BLaER1 treated with 17β-estradiol and CSF1 and Interleukin-3, amounts not matched to agents 10 nM and 100 nM (cell line): ENCODE measurements around the gene CD63.

Experiments
- H3K27ac ChIP-seq, 11 experiments: shearing (Covaris generic); formaldehyde crosslinking; 2 replicates each; pipeline ENCODE4 v1.8.1; 2022
- H3K27me3 ChIP-seq, 11 experiments: shearing (Covaris generic); formaldehyde crosslinking; 2 replicates each; pipeline ENCODE4 v1.8.1; 2022
- H3K36me3 ChIP-seq, 11 experiments: shearing (Covaris generic); formaldehyde crosslinking; 2 replicates each; pipeline ENCODE4 v1.8.1; 2022
- H3K4me1 ChIP-seq, 10 experiments: shearing (Covaris generic); formaldehyde crosslinking; 2 replicates each; pipeline ENCODE4 v1.8.1; 2022
- H3K4me2 ChIP-seq, 11 experiments: shearing (Covaris generic); formaldehyde crosslinking; 2 replicates each; pipeline ENCODE4 v1.8.1; 2022
- H3K4me3 ChIP-seq, 10 experiments: shearing (Covaris generic); formaldehyde crosslinking; 2 replicates each; pipeline ENCODE4 v1.8.1; 2022
- H3K9ac ChIP-seq, 11 experiments: shearing (Covaris generic); formaldehyde crosslinking; 2 replicates each; pipeline ENCODE4 v1.8.1; 2022
- H3K9me3 ChIP-seq, 11 experiments: shearing (Covaris generic); formaldehyde crosslinking; replicated peaks in 1 of 11; 2 replicates each; pipeline ENCODE4 v1.8.1; 2022
- H4K20me1 ChIP-seq, 11 experiments: shearing (Covaris generic); formaldehyde crosslinking; 2 replicates each; pipeline ENCODE4 v1.8.1; 2022
- Cebpa-rat ChIP-seq, 11 experiments: shearing (Covaris generic); IDR thresholded peaks; 2 replicates each; pipeline ENCODE4 v1.8.1; 2022

Gene CD63

DNA sequence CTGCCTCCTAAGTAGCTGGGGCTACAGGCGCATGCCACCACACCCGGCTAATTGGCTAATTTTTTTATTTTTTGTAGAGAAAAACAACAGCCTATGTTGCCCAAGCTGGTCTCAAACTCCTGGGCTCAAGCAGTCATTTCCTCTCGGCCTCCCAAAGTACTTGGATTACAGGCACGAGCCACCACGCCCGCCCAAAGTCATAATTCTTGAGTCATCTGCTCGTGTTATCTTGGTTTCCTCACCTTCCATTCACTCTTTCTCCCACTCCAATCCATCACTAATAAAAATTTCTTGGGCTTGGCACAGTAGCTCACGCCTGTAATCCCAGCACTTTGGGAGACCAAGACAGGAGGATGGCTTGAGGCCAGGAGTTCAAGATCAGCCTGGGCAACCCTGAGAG, 53.1 kb downstream of the CD63 start:
- H3K9ac ChIP-seq = no peak overlapping the region
- no peaks in the 10 kb centered on the region for H4K20me1 ChIP-seq
- peaks cover 11 to 42% (median 15%) of the 10 kb centered on the region in 10 experiments for H3K4me1 ChIP-seq
- no peaks in the 10 kb centered on the region for H3K9me3 ChIP-seq
- no peak overlapping the region for H3K4me3 ChIP-seq
- no peaks in the 10 kb centered on the region for H3K36me3 ChIP-seq
- H3K27me3 ChIP-seq = no peaks in the 10 kb centered on the region
- peak overlapping the region in 2 of 11 experiments; percentile 8 to 29; a peak in 2 of 22 replicates for H3K4me2 ChIP-seq
- TF ChIP-seq Cebpa-rat (IDR thresholded peaks at IDR 0.05) = no peak
- H3K27ac ChIP-seq = no peak overlapping the region
